Mesodermal cell (in vitro differentiated cells): ENCODE data around the gene OPTC.
A peak's percentile ranks its signal among the peaks of the same experiment; 100 is the strongest.
"Not testable (repeated sequence)": the region's sequence is repeated elsewhere in the genome, so short reads cannot be mapped to it uniquely, and the experiment has no call there.

ENCODE experiments used
- H3K27ac ChIP-seq: 2 replicates; pipeline ENCODE4 v1.7.0; 2013; ENCODE audit warnings: mild to moderate bottlenecking, low read depth, low read length, moderate library complexity; ENCODE audit not compliant: severe bottlenecking
- H3K36me3 ChIP-seq: 2 replicates; pipeline ENCODE4 v1.7.1; 2013; ENCODE audit warnings: mild to moderate bottlenecking, low read length, moderate library complexity; ENCODE audit not compliant: control insufficient read depth, insufficient read depth
- H3K4me1 ChIP-seq: one replicate; pipeline ENCODE4 v1.7.1; 2013; ENCODE audit warnings: mild to moderate bottlenecking, low read length; ENCODE audit not compliant: insufficient read depth, control insufficient read depth, poor library complexity, severe bottlenecking
- H3K4me3 ChIP-seq: 2 replicates; pipeline ENCODE4 v1.7.0; 2013; ENCODE audit warnings: low read length, control low read depth, mild to moderate bottlenecking; ENCODE audit not compliant: insufficient read depth, poor library complexity, severe bottlenecking; ENCODE audit errors: extremely low read depth
- H3K9me3 ChIP-seq: 2 replicates; pipeline ENCODE4 v1.7.1; 2013; ENCODE audit warnings: mild to moderate bottlenecking, low read length, moderate library complexity; ENCODE audit not compliant: control insufficient read depth
- WGBS, 2 experiments: methylation state at CpG; one replicate each; pipeline ENCODE4 v1.1.5; 2013; ENCODE audit warnings: missing lambda C conversion rate in 2 of 2; ENCODE audit not compliant: insufficient coverage in 2 of 2; 5-methylcytosine and 5-hydroxymethylcytosine counted together

OPTC gene

DNA sequence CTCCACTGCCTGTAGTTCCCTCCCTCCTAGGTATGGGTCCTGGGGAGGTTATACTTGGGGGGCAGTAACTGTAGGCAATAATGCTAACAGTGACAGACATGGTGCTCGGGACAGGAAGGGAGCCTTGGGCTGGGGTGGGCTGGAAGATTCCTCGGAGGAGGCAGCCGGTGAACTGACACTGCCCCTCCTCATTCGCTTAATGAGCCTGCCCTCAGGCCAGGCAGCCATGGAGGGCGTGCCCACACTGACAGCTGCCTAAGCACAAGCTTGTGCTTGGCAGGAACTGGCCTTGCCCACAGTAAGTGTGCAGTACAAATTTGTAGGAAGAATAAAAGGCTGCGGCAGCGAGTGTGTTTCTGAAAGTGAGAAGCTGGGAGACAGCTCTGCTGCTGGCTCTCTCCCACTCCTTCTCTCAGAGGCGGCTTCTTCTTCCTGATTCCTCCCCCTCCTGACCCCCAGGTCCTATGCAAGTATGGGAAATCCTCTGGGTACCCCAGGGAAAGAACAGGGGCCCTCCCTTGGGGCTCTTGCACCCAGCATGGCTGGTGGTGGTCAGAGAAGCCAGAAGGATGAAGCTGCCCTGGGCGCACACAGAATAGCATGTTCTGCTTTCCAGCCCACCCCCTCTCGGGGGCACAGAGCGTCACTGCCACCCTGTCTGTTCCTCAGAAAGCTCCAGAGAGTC is 23.6 kb downstream of the OPTC start:
- Histone ChIP-seq H3K9me3 (no peaks in the 10 kb centered on the region), H3K4me3 (no peak overlapping the region), H3K36me3 (no peaks in the 10 kb centered on the region), H3K4me1 (peaks cover 51% of the 10 kb centered on the region), H3K27ac (no peak overlapping the region)
- WGBS, 2 experiments, result 57 to 59% methylated on average over 7 to 11 of the region's 11 CpGs

DNA sequence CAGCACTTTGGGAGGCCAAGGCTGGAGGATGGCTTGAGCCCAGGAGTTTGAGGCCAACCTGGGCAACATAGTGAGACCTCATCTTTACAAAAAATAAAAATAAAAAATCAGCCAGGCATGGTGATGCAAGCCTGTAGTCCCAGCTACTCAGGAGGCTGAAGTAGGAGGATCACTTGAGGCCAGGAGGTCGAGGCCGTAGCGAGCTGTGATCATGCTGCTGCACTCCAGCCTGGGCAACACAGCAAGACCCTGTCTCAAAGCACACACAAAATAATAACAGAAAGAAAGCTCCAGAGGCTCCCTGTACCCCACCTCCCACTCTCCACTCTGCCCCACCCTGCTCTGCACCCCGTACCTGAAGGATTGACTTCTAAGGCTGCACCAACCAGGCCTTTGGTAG is 24.2 kb downstream of the OPTC start:
- not testable (repeated sequence) for H3K36me3 ChIP-seq, H3K27ac ChIP-seq, H3K4me3 ChIP-seq, H3K9me3 ChIP-seq
- H3K4me1 ChIP-seq, result peaks cover 46% of the 10 kb centered on the region
- WGBS, 2 experiments, result 90 to 100% methylated on average over 1 to 2 of the region's 4 CpGs

DNA sequence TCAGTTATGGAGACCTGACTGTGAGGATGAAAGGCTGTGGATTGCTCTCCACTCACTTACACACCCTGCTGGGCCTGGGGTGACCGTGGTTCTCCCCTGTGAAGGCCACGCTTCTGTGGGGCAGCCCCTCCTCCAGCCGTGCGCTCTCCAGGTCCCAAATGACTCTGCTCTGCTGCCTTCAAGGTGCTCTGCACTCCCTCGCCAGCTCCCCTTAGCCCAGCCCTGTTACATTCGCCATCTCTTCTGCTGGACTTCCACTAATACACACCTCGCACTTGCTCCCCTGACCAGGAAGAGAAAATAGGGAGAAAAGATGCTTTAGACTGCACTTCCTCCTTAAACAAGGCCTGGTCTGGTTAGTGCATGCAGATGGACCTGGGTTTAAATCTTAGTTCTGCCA is 24.6 kb downstream of the OPTC start:
- H3K27ac ChIP-seq, result no peak overlapping the region
- H3K4me3 ChIP-seq, result no peak overlapping the region
- H3K9me3 ChIP-seq, result no peaks in the 10 kb centered on the region
- H3K36me3 ChIP-seq, result no peaks in the 10 kb centered on the region
- peaks cover 42% of the 10 kb centered on the region for H3K4me1 ChIP-seq
- 70 to 78% methylated on average over 4 of the region's 7 CpGs for WGBS, 2 experiments

DNA sequence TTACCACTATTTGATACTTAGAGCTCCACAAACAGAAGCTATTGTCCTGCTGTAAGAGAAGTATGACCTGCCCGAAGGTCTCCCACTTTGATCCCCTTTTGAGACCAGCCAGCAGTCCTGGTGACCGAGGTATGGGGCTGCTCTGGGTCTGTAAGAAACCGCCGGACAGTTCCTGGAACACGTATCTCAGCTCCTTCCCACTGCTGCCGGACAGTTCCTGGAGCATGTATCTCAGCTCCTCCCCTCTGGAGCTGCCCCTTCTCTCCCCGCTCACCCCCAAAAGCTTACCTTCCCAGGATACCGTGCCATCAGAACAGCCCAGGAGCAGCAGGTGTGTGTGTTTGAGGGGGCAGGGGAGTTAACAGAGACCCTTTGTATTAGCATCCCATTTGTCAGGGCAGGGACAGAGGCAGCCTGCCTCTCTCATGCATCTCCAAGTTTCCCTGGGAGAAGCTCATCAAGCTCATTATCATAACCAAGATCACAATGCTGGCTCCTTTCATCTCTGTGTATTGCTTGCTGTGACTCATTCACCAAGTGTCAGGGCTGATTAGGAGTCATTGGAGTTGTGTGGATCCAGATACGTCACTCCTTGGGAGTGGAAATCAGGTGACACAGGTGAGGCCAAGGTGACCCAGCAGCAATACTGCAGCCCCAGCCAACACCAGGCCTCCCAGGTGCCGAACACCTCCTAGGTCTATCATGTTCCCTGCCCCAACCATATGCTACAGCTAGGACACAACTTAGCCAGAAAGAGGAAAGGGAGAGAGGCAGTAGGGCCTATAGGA is 25.3 kb downstream of the OPTC start:
- WGBS, 2 experiments, result 11% methylated on average over 2 to 7 of the region's 10 CpGs
- no peaks in the 10 kb centered on the region for H3K36me3 ChIP-seq
- H3K27ac ChIP-seq, result no peak overlapping the region
- H3K4me3 ChIP-seq, result no peak overlapping the region
- H3K9me3 ChIP-seq, result no peaks in the 10 kb centered on the region
- H3K4me1 ChIP-seq, result peaks cover 35% of the 10 kb centered on the region

DNA sequence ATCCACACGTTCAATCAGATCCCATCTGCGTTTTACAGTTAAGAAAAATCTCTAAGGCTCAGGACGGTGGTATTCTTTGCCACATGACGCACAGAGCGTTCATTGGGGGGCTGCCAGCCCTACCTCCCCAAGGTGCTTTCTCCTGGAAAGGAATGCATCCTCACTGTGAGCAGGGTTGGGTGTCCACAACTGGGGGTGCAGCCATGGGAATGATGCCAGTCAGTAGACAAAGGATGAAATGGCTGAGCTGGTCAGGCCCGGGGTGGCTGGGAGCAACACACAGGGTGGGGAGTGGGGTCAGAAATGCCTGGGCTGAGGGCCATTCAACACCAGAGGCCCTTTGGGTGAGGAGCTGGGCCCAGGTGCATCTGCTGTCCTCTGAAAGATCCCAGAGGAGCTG is 25.9 kb downstream of the OPTC start:
- no peaks in the 10 kb centered on the region for H3K9me3 ChIP-seq
- H3K4me3 ChIP-seq, result no peak overlapping the region
- peaks cover 34% of the 10 kb centered on the region for H3K4me1 ChIP-seq
- no peak overlapping the region for H3K27ac ChIP-seq
- no peaks in the 10 kb centered on the region for H3K36me3 ChIP-seq
- WGBS, 2 experiments, result 69 to 81% methylated on average over 4 to 5 of the region's 6 CpGs

DNA sequence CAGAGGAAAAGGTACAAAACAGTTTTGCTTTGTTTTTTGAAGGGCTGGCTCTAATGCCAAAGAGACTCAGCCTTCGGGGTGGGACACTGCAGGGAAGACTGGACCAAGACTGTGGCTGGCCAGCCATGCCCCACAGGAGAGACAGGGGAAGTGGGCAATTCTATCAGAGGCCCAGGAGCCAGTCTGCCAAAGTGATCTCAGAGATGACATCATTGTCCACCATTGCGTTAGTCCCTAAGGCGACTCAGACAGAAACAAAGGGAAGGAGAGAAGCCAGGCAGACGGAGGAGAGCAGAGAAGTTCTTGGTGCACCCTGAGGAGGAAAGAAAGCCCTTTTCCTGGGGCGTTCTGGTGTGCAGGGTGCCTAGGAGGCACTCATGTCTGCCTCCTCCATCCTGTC is 26.4 kb downstream of the OPTC start:
- WGBS, 2 experiments, result 66 to 74% methylated on average over 3 to 5 of the region's 5 CpGs
- Histone ChIP-seq H3K4me1 (peaks cover 36% of the 10 kb centered on the region), H3K27ac (no peak overlapping the region)

DNA sequence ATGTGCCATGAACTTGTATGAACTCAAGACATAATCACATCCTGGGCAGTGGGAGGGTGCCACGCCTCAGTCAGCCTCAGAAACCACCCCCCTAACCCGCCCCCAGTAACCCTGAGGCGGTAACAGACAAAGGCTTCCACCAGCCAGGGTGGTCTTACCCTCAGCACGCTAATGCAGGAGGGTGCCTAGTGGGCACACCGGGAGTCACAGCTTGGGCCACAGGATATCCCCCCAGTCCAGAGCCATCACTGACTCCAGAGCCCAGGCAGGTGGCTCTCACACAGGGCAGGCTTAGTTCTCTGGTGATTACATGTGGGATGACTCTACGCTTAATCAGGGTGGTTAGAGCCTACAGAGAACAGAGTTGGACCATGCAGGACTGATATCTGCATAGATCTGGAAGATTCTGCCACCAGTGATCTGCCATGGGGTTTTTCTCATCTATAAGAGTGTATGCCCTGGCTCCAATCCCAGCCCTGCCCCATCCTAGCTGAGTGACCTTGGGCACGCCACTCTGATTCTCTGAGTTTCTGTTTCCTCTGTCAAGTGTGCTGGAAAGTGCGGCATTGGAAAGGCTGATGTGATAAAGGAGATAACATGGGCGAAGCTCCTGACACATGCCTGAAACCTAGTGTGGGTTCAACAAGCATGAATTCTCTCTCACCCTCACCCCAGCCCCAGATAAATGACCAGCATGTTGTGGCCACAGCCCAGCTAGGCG is 27.3 kb downstream of the OPTC start:
- no peaks in the 10 kb centered on the region for H3K9me3 ChIP-seq
- no peaks in the 10 kb centered on the region for H3K36me3 ChIP-seq
- peaks cover 38% of the 10 kb centered on the region for H3K4me1 ChIP-seq
- WGBS, 2 experiments, result 81 to 89% methylated on average over 5 to 9 of the region's 10 CpGs
- no peak overlapping the region for H3K4me3 ChIP-seq
- no peak overlapping the region for H3K27ac ChIP-seq

More for the DNA sequence above, 26.4 kb downstream of the OPTC start:
- Histone ChIP-seq H3K36me3 (no peaks in the 10 kb centered on the region), H3K4me3 (no peak overlapping the region), H3K9me3 (no peaks in the 10 kb centered on the region)

DNA sequence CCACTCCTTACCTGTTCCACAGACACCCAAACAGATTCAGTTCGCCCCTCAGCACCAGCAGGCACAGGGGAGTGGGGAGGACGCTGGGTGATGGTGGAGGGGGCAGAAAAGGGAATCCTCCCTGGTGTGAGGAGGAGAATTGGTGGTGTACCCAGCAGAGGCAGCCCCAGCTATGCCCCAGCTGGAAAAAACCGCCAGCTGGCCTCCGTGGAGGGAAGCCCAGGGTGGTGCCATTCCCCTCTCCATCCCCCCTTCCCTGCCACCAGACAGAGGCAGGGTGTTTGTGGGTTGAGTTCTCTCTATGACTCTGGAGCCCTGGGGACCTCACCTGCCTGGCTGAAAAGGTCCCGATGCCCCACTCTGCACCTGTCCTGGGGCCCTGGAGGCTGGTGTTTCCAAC is 27.9 kb downstream of the OPTC start:
- no peak overlapping the region for H3K27ac ChIP-seq
- no peak overlapping the region for H3K4me3 ChIP-seq
- 47 to 50% methylated on average over 1 to 2 of the region's 5 CpGs for WGBS, 2 experiments
- H3K9me3 ChIP-seq, result no peaks in the 10 kb centered on the region
- no peaks in the 10 kb centered on the region for H3K36me3 ChIP-seq
- peaks cover 41% of the 10 kb centered on the region for H3K4me1 ChIP-seq

DNA sequence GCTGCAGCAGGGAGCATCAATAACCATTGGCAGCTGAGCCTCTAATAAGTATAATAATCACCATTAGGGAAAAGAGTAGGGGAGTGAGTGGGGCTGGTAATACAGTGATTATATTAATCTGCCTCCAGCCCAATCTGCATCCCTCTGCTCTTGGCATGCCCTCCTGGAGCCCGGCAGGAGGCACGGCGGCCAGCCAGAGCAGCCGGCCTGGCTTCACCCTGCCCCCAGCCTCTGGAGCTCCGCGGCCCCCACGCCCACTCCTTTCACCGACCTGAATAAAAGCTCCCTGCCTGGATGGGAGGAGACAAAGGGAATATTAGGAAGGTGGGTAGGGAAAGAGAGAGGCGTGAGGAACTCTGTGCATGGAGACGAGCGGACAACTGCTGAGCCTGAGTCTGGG is 28.3 kb downstream of the OPTC start:
- WGBS, 2 experiments, result 32 to 80% methylated on average over 3 to 7 of the region's 11 CpGs
- no peaks in the 10 kb centered on the region for H3K36me3 ChIP-seq
- H3K4me1 ChIP-seq, result peaks cover 43% of the 10 kb centered on the region
- no peaks in the 10 kb centered on the region for H3K9me3 ChIP-seq
- H3K27ac ChIP-seq, result no peak overlapping the region
- H3K4me3 ChIP-seq, result no peak overlapping the region

DNA sequence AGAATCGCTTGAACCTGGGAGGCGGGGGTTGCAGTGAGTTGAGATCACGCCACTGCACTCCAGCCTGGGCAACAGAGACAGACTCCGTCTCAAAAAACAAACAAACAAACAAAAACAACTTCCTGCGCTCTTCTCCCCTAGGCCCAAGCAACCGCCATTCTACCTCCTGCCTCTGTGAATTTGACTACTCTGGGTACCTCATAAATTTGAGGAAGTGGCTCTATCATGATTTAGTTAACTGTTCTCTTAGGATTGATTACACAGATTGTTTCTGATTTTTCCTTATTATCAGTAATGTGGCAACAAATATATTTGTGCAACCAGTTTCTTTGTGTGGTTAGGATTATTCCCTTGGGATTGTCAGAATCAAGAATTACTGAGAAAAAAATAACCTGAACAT is 29.7 kb downstream of the OPTC start:
- no peaks in the 10 kb centered on the region for H3K36me3 ChIP-seq
- 82 to 100% methylated on average over 2 to 3 of the region's 6 CpGs for whole genome bisulfite sequencing, 2 experiments
- H3K27ac ChIP-seq, result peak overlapping the region; percentile 18
- H3K4me1 ChIP-seq, result peaks cover 37% of the 10 kb centered on the region
- no peak overlapping the region for H3K4me3 ChIP-seq
- H3K9me3 ChIP-seq, result no peaks in the 10 kb centered on the region
